ENCODE data around the gene ADAR.

Gene ADAR

DNA sequence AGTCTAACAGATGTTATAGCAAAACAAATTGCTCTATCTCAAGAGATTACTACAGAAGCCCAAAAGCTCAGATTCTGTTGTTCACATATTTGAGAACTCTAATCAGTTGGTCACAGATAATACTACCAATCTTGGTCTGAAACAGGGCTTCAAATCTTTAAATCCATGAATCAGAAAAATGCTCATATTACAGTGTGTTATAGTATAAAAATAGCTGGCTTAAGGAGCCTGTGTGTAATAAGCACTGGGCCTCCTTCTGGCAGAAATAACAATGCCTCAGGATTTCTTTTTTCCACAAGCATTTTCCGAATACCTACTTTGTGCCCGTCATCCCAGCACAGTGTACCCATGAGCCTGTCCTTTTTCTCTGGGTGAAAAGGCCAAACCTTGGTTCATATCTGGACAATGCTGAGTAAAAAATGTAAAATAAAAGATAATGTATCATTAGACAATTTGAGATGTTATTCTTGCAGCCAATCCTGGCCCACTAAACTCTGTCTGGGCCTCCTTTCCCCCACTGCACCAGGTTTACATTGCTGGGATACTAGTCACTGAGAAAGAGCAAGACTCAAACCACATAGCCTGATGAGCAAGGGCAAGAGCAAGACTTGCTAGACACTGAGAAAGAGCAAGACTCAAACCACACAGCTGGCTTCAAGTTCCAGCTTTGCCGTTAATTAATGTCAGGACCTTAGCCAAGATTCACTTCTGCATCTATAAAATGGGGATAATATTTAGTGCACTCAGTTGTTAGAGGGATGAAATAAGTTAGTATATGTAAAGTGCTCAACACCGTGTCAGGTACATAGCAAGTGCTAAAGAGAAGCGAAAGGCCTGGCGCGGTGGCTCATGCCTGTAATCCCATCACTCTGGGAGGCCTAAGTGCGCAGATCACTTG lies 17.0 kb upstream of the ADAR start:
- Mint-ChIP-seq H3K27me3 (no peaks in the 10 kb centered on the region), H3K9me3 (peaks cover 4% of the 10 kb centered on the region), H3K27ac (no peak overlapping the region), H3K4me3 (no peak overlapping the region), H3K36me3 (peaks cover 14% of the 10 kb centered on the region), H3K4me1 (peaks cover 18% of the 10 kb centered on the region)
- ATAC-seq (ENCODE audit: low read depth), result no peak
- DNase-seq (ENCODE audit: low spot score in 2 of 2), result no peak

GRCh38 chr1:154623358-154623757 lies 15.4 kb upstream of the ADAR start:
- Mint-ChIP-seq H3K4me1 (peaks cover 23% of the 10 kb centered on the region), H3K36me3 (peaks cover 11% of the 10 kb centered on the region), H3K4me3 (no peak overlapping the region), H3K9me3 (no peaks in the 10 kb centered on the region), H3K27me3 (no peaks in the 10 kb centered on the region), H3K27ac (peak overlapping the region; percentile 55)
- DNase-seq (ENCODE audit: low spot score in 2 of 2), result no peak
- no peak for ATAC-seq (ENCODE audit: low read depth)

GRCh38 chr1:154622503-154623039 lies 14.6 kb upstream of the ADAR start:
- Mint-ChIP-seq H3K27ac (no peak overlapping the region), H3K27me3 (no peaks in the 10 kb centered on the region), H3K36me3 (peaks cover 11% of the 10 kb centered on the region), H3K4me1 (peaks cover 21% of the 10 kb centered on the region), H3K9me3 (no peaks in the 10 kb centered on the region), H3K4me3 (no peak overlapping the region)
- DNase-seq (ENCODE audit: low spot score in 2 of 2), result no peak
- no peak for ATAC-seq (ENCODE audit: low read depth)

DNA sequence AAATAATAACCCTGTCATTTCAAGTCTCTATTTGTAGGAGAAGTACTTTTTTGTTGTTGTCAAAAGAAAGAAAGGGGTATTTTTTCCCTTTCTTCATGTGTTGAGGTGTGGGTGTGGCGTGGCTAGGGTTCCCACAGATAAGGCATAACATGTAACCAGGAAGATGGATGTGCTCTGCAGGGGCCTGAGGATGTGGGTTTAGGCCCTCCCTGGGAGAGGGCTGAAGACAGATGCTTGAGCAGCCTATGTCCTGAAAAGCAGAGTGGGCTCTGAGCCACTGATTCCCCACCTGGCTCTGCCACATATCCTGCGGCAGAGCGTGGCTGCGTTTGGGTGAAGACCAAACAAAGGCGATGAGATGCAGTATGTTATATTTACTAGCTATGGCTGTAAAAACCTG lies 13.9 kb upstream of the ADAR start:
- DNase-seq (ENCODE audit: low spot score in 2 of 2), result no peak

DNA sequence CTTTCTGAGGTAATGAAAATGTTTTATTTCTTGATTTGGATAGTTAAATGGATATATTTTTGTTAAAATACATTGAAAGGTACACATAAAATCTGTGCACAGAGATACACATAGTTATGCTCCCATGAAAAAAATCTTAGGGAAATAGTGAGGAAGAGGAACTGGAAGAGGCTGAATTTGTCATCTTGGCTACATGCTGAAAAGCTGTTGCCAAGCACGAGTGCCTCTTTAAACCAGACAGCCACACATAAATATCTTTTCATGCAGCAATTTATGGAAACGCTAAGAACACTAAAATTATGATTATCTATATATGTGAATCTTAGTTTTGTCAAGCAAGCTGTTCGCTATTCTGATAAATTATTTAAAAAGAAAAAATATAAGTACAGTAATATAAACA lies 12.8 kb upstream of the ADAR start:
- Mint-ChIP-seq H3K4me1 (peaks cover 16% of the 10 kb centered on the region), H3K4me3 (no peak overlapping the region), H3K27me3 (no peaks in the 10 kb centered on the region)

More for the DNA sequence above, 13.9 kb upstream of the ADAR start:
- peaks cover 11% of the 10 kb centered on the region for H3K36me3 Mint-ChIP-seq
- H3K4me1 Mint-ChIP-seq, result peaks cover 19% of the 10 kb centered on the region
- no peaks in the 10 kb centered on the region for H3K27me3 Mint-ChIP-seq
- no peaks in the 10 kb centered on the region for H3K9me3 Mint-ChIP-seq
- no peak overlapping the region for H3K27ac Mint-ChIP-seq
- H3K4me3 Mint-ChIP-seq, result no peak overlapping the region
- no peak for ATAC-seq (ENCODE audit: low read depth)

GRCh38 chr1:154619181-154619948 lies 11.4 kb upstream of the ADAR start:
- H3K4me3 Mint-ChIP-seq, result no peak overlapping the region
- H3K4me1 Mint-ChIP-seq, result peaks cover 13% of the 10 kb centered on the region

More for the DNA sequence above, 12.8 kb upstream of the ADAR start:
- H3K9me3 Mint-ChIP-seq, result no peaks in the 10 kb centered on the region
- DNase-seq (ENCODE audit: low spot score in 2 of 2) (no peak), ATAC-seq (ENCODE audit: low read depth) (no peak)
- no peak overlapping the region for H3K27ac Mint-ChIP-seq
- peaks cover 11% of the 10 kb centered on the region for H3K36me3 Mint-ChIP-seq

GRCh38 chr1:154616659-154617345 lies 8.8 kb upstream of the ADAR start:
- Mint-ChIP-seq H3K36me3 (peaks cover 4% of the 10 kb centered on the region), H3K9me3 (no peaks in the 10 kb centered on the region), H3K27me3 (no peaks in the 10 kb centered on the region), H3K4me1 (peaks cover 10% of the 10 kb centered on the region), H3K4me3 (no peak overlapping the region), H3K27ac (peak overlapping the region; percentile 37)
- DNase-seq (ENCODE audit: low spot score in 2 of 2), result no peak
- ATAC-seq (ENCODE audit: low read depth), result no peak

More at GRCh38 chr1:154619181-154619948, 11.4 kb upstream of the ADAR start:
- ATAC-seq (ENCODE audit: low read depth) (no peak), DNase-seq (ENCODE audit: low spot score in 2 of 2) (no peak)
- H3K36me3 Mint-ChIP-seq, result peaks cover 11% of the 10 kb centered on the region
- H3K9me3 Mint-ChIP-seq, result no peaks in the 10 kb centered on the region
- no peak overlapping the region for H3K27ac Mint-ChIP-seq
- no peaks in the 10 kb centered on the region for H3K27me3 Mint-ChIP-seq

GRCh38 chr1:154615411-154615810 lies 7.4 kb upstream of the ADAR start:
- H3K27me3 Mint-ChIP-seq, result no peaks in the 10 kb centered on the region
- peaks cover 15% of the 10 kb centered on the region for H3K4me1 Mint-ChIP-seq
- no peak for ATAC-seq (ENCODE audit: low read depth)
- no peaks in the 10 kb centered on the region for H3K9me3 Mint-ChIP-seq
- no peak for DNase-seq (ENCODE audit: low spot score in 2 of 2)
- H3K36me3 Mint-ChIP-seq, result peaks cover 3% of the 10 kb centered on the region
- no peak overlapping the region for H3K4me3 Mint-ChIP-seq
- H3K27ac Mint-ChIP-seq, result no peak overlapping the region

GRCh38 chr1:154614901-154615300 lies 6.9 kb upstream of the ADAR start:
- H3K27ac Mint-ChIP-seq, result no peak overlapping the region
- H3K4me3 Mint-ChIP-seq, result no peak overlapping the region
- H3K27me3 Mint-ChIP-seq, result no peaks in the 10 kb centered on the region
- ATAC-seq (ENCODE audit: low read depth), result no peak
- no peaks in the 10 kb centered on the region for H3K9me3 Mint-ChIP-seq
- peaks cover 15% of the 10 kb centered on the region for H3K4me1 Mint-ChIP-seq
- no peak for DNase-seq (ENCODE audit: low spot score in 2 of 2)
- peaks cover 3% of the 10 kb centered on the region for H3K36me3 Mint-ChIP-seq

DNA sequence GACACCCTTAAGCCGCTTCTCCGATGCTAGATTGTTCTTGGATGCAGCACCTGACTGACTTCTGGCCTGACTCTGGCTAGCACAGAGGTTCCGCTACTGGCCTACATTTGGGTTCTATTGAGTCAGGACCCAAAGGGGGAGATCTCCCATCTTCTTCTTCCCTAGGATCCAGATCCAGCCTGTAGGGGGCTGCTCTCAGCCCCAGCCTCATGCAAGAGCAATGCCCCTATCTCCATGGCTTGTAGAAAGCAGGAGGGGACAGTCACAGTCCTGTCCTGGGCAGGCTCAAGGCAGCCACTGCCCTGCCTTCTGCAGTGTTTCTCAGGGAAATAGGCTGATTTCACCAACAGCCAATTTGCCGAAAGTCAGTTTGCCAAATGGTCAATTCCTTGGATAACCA lies 6.3 kb upstream of the ADAR start:
- Mint-ChIP-seq H3K4me1 (peaks cover 21% of the 10 kb centered on the region), H3K4me3 (no peak overlapping the region), H3K9me3 (no peaks in the 10 kb centered on the region), H3K27ac (no peak overlapping the region), H3K27me3 (no peaks in the 10 kb centered on the region), H3K36me3 (peaks cover 3% of the 10 kb centered on the region)
- DNase-seq (ENCODE audit: low spot score in 2 of 2), result no peak
- no peak for ATAC-seq (ENCODE audit: low read depth)

DNA sequence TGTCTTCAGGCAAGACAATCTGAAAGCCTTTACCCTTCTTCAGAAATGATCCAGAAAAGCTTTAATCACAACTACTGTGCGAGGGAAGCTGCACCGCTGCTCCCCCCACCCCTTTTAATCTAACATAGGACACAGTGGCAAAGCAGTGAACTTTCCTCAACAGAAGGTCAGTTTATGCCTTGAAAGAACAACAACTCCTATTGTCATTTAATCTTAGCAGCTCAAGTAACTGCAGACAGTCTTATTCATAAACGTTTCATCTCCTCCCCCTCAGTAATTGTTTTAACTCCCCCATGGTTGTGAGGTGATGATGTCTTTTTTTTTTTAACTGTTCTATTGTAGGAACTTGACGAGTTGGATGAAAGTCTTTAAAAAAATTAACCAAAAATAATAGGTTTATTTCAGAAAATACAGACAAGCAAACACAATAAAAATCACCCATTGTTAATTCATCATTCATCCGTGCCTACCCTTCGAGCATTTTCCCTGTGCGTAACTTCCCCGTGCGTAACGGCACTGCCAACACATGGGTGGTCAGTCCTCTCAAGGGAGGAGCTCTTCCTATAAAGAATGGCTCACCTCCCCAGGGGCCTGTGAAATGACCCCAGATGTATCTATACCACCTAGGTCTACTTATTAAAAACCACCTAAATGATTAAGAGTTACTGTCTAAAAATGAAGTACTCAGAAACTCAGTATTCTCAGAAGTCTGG lies 3.3 kb upstream of the ADAR start:
- no peaks in the 10 kb centered on the region for H3K27me3 Mint-ChIP-seq
- H3K4me3 Mint-ChIP-seq, result no peak overlapping the region
- H3K27ac Mint-ChIP-seq, result no peak overlapping the region
- H3K36me3 Mint-ChIP-seq, result peaks cover 2% of the 10 kb centered on the region
- DNase-seq (ENCODE audit: low spot score in 2 of 2), result no peak
- H3K4me1 Mint-ChIP-seq, result peaks cover 30% of the 10 kb centered on the region
- H3K9me3 Mint-ChIP-seq, result no peaks in the 10 kb centered on the region
- no peak for ATAC-seq (ENCODE audit: low read depth)

GRCh38 chr1:154609398-154610380 lies 1.7 kb upstream of the ADAR start:
- Mint-ChIP-seq H3K27ac (peak overlapping the region; percentile 98), H3K36me3 (peaks cover 2% of the 10 kb centered on the region), H3K4me3 (peak overlapping the region; percentile 75), H3K27me3 (no peaks in the 10 kb centered on the region), H3K9me3 (no peaks in the 10 kb centered on the region), H3K4me1 (peaks cover 40% of the 10 kb centered on the region)
- no peak for DNase-seq (ENCODE audit: low spot score in 2 of 2)
- ATAC-seq (ENCODE audit: low read depth), result no peak
